ENCODE results near the gene AKT3.
A peak's percentile ranks its signal among the peaks of the same experiment; 100 is the strongest.

AKT3 gene

DNA sequence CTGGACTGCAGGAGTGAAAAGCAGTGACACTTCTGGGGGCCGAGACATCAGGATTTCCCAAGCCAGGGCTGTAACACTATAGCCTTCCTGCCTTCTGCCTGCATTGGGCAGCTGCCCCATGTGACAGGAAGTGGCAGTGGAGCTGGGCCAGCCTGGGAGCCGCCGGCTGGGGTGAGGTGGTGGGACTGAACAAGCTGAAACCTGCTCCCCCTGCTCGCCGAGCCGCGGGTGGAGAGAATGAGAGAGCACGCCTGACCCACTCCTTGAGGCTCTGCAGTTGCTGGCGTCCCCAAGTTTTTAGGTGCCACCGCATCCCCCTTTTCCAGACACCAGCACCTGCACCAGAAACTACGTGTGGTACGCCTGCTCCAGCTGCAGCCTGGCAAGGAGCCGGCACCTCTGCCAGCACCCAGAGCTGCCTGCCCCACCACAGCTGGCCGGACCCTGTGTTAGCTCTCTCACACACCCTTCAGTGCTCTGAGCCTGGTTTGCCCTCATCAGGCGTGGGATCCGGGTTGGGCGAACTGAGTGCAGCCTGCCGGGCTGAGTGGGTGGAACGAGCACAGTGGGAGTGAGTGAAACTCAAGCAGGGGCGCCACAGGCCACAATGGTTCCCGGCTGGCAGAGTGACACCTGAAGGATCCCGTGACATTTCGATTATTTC, 119.4 kb downstream of the AKT3 start:
- DNase-seq, result no peak

DNA sequence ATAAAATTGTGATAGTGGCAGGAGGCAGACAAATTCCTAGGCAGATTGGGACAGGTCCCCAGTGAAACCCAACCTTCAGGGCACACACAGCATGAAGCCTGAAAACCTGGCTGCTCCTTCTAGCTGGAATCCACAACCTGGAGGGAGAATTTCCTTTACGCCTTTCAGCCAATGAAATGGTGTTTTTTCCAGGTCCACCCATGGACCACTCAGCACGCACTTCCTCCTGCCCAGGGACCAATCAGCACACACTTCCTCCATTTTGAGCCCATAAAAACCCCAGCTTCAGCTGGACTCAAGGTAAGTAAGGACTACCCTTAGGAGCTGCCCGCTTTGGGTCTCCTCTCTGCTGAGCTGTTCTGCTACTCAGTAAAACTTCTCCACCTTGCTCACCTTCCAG, 120.1 kb downstream of the AKT3 start:
- DNase-seq, result no peak

DNA sequence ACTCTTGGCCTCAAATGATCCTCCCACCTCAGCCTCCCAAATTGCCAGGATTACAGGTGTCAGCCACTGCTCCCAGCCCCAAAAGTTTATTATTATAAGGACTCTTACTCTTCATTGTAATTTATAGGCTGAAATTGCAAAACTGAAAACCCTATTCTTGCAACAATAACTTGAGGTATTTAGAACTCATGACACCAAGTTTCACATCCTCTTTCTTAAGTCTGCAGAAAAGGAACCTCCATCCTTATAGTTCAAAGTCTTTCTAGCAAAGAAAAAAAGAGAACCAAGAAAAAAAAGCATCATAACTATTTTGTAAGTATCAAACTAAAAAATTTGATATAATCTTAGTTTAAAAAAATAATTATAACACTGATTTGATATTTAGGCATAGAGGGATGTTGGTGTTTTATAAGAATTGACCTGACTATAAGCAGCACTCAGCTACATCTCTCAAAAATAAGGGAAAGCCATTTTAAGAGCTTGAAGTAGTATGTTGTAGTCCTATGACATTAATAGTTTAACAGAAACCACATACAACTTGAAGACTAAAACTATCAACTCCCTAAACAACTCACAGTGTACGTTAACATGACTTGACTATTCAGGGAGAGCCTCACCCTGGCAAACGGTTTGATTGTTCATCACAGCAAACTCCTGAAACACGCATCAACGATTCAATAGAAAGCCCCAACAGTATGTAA, 122.4 kb downstream of the AKT3 start:
- no peak for DNase-seq

DNA sequence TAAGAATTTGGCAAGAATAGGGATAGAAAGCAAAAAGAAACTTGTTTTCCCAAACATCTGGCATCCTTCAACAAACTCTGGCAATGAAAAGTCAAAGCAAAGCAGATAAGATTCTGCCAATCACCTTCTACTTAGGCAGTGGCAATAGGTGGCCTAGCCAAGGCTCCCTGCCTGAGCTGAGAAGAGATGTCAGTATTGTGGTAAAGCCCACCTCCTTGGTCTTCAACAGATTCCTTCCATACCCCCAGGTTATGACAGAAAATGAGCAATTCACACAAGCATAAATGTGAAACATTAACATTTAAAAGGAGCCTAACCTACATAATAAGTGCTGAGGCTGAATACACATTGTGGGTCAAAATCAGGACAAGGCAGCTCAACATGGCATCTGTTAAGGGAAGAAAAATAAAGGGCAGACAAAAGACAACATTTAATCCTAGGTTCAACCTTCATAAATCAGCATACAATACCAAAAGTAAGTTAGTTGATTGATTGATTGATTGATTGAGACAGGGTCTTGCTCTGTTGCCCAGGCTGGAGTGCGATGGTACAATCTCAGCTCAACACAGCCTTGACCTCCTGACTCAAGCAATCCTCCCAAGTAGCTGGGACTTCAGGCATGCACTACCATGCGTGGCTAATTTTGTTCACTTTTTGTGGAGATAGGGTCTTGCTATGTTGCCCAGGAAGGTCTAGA, 123.1 kb downstream of the AKT3 start:
- no peak for DNase-seq

DNA sequence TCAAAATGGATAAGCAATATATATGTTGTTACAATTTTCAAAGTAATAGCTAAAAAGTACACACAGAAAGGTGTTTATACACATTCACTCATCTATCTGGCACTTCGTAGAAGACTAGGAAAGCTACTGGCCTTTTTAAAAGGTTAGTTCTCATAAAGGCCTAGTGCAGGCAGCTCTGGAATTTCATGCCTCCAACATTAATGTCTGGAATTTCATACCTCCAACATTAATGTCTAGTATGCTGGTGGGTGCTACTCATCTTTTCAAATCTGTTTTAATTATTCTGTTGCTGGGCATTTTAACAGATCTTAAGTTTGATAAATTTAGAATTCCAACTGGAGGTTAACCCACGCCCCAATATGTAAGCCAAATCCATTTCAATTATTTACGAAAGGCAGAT, 124.2 kb downstream of the AKT3 start:
- no peak for DNase-seq

DNA sequence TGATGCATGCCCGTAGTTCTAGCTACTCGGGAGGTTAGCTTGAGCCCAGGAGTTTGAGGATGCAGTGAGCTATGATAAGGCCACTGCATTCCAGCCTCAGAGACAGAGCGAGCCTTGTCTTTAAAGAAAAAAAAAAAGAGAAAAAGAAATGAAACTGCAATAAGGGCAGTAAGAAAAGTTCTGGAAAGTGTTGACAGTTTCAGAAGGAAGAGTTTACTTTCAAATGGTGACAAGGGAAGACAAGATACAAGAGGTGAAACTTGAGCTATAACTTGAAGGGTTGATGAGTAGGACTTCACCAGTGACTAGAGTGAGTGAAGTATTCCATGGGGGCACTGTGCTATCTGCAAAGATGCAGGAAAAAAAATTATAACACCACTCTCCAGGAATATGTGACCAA, 125.0 kb downstream of the AKT3 start:
- DNase-seq, result no peak

DNA sequence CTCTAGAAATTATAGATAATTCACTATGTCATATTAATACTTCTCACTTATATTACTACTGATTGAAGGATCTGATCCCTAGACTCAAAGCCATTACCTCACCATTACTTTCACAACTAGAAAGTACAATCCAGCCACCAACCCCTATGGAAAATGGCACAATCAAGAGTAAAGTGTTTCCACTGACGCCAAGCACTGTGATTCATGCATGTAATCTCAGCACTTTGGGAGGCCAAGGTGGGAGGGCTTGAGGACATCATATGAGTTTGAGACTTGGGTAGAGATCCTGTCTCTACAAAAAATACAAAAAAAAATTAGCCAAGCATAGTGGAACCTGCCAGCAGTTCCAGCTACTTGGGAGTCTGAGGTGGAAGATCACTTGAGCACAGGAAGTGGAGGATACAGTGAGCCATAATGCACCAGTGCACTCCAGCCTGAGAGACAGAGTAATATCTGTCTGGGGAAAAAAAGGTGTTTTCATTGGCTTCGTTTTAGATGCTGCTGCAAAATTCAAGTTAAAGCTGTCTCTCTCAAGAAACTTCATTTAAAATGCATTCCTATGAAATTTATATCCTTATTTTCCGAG, 126.5 kb downstream of the AKT3 start:
- DNase-seq, result no peak

DNA sequence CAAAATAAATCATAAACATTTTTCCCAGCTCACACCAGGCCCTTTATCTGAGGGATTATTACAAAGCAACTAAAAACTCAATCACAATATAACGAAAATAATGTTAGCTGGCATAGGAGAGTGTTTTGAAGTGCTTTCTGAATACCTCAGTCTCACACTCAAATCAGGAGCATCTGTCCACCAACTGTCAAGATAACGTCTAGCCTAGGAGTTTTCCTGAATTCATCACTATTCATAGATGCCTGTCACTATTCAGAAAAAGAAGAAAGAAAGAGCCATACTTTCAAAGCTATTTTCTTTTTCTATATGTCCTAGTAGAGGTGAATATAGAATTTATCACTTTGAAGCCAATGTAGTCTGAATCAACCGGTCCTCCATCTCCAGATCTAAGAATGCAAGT, 127.0 kb downstream of the AKT3 start:
- no peak for DNase-seq

DNA sequence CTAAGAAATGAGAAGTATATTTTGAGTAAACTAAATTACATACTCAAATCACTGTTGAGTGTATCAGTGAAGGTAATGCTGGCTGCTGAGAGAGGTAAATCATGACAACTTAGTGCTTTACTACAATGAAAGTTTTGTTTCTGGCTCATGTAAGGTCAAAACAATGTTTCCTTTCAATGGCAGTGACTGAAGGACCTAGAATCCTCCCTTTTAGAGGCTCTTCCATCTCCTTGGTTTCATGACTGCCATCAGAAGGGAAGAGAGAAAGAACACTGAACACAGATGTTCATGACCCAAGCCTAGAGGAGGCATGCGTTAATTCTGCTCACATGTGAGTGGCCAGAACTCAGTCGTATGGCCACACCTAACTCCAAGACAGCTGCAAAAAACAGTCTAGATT, 130.6 kb downstream of the AKT3 start:
- DNase-seq, result no peak

DNA sequence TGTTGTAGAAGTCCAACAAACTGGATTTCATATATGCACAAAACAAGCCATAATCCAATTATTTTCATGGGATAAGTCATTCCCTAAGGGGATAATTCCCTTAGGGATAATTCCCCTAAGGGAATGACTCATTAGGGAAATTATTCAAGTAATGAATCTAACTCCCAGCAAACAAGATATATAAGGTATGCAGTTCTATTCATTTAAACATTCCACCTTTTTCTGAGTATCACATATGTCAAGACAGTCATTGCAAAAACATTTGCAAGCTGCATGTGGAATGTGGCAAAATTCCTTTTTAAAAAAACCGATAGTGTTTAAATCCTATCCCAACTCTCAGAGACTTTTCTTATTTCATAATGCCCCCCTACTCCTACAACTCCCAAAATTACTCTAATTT, 131.2 kb downstream of the AKT3 start:
- DNase-seq, result no peak

DNA sequence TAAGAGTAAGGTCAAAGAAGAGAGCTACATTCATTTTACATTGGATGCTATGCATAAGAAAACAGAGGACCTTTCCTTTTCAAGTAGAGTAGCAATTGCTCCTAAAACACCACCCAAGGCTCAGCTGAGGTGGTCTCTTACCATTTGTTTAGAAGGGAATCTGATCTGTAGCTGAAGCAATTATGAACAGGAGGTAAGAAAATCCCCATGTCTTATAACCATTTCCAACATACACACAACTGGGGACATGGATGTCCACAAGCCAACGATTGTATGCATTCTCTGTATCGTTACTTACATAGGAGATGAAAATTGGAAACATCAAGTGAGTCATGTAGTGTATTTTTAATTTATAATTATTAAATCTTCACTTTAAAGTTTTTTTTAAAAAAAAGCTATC, 132.0 kb downstream of the AKT3 start:
- no peak for DNase-seq

DNA sequence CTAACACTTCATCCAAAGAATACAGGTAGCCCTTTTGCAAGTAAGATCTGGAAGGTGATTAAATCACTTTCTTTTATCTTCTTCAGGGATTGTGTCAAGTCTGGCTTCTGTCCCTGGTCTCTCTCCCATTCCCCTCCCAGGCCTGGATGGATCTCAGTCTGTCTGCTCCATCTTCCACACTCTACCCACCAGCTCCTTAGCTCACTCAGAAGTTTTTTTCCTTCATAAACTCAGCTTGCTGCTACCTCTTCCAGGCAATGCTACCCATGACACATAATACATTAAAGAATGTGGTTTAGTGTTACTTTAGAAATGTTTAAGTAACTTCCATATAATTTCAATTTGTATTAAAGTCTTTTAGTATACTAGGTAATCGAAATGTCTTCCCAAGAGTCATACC, 133.1 kb downstream of the AKT3 start:
- no peak for DNase-seq

DNA sequence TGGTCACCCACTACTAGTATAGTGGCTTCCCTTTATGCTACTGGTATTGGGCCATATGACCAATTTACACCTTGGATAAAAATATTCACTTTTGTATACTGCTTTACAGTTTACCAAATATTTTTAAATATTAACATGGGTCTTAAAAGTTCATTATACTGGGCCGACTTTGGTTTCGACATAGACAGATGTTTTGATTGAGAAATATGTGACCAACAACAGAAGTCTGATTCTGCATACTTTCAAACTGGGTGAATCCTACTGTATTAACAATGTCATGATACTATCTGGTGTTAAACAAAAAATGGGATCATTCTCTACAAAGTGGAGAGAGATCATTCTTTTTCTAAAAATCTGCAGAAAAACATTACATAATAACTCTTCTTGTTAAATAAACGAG, 134.8 kb downstream of the AKT3 start:
- no peak for DNase-seq

DNA sequence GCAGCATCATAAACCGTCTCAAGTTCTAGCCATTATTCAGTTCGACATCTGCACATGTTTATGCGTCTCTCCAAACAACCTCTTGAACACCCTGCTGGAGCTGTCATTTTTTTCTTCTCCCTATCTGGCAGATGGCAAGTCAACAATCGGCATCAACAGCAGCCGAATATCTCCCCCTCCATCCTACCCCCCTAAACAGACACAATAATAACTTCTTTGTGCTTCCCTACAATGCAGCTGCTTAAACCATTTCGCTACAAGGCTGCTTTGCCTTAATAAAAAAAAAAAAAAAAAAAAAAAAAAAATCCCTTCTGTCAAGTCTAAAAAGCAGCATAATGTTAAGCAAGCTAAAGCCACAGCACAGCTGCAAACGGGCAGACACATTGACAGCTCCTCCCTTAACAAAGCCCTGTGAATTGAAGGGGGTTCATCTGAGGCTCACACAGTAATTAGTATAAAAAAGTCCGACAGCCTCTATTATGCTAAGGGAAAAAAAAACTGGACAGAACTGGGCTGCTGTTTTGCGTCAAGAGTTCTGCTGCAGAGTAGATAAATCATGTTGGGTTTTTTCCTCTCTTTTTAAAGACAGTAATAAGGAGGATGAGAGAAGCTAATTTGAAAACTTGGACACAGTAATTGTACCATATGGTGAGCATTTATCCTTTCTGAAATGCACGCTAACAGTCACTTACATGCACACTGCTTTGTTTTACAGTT, 136.4 kb downstream of the AKT3 start:
- DNase-seq, result peak; percentile 93

DNA sequence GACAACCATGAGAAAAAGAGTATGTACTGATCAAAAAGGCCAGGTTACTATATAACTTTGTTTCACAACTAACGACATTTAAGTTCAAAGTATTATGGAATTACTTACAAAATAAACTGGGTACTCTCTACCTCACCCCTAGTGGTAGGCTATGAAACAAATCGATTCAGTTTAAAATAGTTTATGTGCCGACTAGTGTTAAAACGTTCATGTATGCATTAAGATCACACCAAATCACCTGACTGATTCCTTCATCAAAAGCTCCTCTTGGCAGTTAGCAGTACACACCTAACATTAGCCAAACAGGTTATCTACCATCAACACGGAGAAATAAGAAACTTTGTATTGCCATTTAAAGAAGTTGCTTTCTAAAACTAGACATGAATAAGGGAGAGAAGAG, 137.1 kb downstream of the AKT3 start:
- peak; percentile 46 for DNase-seq

DNA sequence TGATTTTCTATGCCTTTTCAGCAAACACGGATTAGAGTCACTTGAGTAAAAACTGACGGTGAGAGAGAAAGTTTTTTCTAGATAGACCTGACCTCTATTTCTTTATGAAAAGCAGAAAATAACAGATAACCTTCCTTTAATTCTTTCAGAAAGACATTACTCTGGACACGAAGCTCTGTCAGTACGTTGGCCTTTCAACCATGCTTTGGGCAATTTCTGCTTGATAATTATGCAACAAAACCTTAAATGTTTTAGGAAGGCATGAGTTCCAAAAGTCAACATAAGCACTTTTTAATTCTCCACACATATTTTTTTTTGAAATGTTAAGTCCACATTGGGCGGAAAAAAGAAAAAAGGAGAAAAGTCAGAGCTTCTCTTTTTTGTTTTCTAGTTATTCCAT, 137.8 kb downstream of the AKT3 start:
- DNase-seq, result no peak

DNA sequence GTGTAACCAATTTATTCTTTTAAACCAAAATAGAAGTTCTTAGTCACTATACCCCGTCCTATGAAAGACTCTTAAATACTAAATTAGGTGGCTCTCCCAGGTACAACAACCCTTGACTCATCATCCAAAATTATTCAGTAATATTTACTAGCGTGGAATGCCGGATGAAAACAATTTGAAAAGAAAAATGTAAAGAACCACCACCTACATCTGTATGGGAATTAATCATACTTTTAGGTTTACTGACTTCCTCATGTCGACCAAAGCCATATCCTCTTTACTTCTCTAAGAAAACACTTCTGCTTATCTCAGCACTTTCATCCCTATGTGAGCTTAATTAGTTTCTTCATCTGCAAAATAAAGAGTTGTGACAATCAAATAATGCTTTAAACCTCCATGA, 139.6 kb downstream of the AKT3 start:
- DNase-seq, result no peak

DNA sequence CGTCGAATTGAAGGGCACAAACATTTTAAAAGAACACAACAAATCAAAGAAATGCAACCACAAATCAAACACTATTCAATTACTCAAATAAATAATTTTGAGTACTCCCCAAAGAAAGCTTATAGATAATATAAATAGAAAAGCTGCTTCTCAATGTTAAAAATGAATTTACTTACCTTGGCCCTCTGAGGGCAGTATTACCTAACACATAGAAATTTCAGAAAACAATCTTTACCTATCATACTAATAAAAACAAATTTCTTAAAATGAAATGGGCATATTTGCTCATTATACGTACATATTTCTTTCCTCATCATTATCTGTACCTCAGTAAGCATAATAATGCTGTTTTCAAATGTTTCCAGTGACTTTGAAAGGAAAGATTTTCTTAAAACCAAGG, 141.8 kb downstream of the AKT3 start:
- DNase-seq, result no peak

DNA sequence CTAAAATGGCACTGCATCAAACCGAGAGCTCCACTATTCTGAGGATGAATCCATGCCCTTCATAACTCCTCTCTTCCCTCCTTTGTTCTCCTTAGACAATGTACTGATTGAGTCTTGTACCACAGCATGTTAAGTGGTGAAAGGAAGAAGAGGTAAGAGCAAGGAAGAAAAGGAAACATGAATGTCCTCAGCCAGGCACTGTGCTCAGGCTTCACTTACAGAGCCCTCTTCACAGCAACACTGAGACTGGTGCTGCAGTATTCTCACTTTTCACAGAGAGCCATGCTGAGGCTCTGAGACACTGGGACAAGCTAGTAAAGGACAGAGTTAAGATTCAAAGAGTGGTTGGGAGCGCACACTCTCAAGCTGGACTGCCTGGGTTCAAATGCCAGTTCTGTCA, 143.5 kb downstream of the AKT3 start:
- DNase-seq, result no peak

DNA sequence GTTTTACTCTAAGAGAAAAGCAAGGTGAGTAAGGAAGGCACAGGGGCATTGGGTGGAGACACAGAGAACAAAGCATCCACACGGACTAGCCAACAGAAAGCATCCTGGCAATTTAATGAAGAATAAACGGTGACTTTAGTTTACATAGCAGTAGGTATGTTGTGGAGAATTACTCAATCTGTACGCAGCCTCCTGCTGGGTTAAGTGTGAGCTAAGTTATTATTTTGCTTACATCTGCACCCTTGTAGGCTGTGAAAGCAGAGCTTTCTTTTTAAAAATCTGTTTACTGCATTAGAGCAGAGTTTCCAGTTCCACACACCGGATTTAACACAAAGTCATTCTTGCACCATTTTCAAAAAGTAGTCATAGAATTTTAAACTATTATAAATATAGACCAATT, 144.5 kb downstream of the AKT3 start:
- DNase-seq, result peak; percentile 49

DNA sequence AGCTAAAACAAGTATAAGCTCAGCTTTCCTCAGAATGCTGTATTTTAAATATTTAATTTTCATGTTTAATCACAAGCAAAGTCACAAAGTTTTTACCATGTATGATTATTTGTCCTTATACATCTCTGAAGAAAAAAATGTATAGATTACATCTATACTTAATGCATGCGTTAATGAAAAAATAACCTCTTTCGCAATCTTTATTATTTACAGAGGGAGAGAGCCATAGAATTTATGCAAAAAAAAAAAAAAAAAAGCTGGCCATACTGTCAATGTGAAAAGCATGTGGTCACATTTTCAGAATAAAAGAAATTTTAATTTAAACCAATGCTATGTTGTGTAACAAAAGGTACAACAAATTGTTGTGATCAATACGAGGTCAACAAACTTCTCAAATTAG, 148.2 kb downstream of the AKT3 start:
- no peak for DNase-seq

DNA sequence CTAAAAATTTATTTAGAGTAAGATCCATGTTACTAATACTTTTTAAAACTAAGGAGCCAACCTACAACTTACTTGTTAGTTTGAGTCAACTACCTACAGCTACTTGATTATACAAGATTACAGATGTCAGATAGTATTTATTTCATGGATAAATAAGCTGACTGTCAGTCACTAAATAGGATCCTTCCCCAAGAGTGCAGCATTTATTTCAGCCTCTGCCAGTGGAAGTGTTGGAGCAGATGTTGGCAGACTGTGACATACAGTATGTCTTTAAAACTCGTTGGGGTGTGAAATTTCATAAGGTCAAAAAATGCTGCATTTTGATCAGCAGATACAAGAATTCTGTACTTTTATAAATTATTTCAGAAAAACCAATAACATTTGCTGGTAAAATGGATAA, 156.2 kb downstream of the AKT3 start:
- no peak for DNase-seq

DNA sequence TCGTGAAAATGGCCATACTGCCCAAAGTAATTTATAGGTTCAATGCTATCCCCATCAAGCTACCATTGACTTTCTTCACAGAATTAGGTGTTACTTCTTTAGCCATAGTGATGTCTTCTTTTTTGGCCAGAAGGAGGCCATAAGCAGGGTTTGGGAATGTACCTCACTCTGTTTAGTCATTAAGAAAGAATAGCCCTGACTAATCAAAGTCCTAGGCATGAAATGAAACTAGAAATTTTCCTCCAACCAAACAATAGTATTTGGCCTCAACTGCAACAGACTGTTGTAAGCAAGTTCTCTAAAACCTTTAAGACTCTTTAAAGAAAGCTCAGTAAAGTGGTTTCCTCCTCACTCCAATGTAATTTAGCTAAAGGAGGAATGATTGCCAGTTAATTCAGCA, 163.9 kb downstream of the AKT3 start:
- no peak for DNase-seq
